Measurements from ENCODE around the gene TTC39C.

DNA sequence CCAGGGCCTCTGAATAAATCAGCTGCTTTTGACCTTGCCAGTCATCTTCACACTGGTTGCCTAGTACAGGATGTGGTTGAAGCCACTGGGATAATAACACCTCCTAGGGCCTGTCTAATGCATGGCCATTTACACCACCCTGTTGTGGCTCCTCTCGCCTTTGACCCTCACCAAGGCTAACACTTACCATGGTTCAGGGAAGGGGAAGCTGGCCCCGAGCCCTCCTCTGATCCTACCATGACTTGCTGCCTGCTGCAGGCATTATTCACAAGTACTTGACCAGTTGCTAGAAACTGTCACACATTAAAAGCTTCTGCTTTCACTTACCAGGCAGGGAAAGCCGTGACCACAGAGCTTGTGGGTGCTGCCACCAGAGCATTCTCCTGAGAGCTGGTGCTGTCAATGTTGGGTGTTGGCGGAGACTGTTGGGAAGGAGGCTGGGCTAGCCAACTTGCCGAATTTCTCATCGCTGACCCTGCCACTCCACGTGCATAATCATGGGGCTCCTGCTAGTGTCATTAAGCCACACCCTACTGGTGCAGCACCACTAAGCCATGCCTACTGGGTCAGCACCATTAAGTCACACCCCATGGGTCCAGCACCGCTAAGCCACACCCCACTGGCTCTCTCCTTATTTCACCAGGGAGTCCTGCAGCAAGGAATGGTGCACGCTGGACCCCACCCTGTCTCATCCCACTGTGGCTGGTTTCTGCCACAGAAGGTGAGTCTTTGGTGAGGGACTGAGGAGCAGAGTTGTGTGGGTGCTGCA is 47.0 kb upstream of the TTC39C start:
- TF ChIP-seq, protein P1, sequence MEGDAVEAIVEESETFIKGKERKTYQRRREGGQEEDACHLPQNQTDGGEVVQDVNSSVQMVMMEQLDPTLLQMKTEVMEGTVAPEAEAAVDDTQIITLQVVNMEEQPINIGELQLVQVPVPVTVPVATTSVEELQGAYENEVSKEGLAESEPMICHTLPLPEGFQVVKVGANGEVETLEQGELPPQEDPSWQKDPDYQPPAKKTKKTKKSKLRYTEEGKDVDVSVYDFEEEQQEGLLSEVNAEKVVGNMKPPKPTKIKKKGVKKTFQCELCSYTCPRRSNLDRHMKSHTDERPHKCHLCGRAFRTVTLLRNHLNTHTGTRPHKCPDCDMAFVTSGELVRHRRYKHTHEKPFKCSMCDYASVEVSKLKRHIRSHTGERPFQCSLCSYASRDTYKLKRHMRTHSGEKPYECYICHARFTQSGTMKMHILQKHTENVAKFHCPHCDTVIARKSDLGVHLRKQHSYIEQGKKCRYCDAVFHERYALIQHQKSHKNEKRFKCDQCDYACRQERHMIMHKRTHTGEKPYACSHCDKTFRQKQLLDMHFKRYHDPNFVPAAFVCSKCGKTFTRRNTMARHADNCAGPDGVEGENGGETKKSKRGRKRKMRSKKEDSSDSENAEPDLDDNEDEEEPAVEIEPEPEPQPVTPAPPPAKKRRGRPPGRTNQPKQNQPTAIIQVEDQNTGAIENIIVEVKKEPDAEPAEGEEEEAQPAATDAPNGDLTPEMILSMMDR (IDR thresholded peaks at IDR 0.05): no peak
- TF ChIP-seq POLR2AphosphoS5 (IDR thresholded peaks at IDR 0.05; ENCODE audit: low read depth, low read length) (no peak), TCF7L2 (IDR thresholded peaks at IDR 0.05; ENCODE audit: low read depth, low read length) (no peak)
- TF ChIP-seq, protein P2, sequence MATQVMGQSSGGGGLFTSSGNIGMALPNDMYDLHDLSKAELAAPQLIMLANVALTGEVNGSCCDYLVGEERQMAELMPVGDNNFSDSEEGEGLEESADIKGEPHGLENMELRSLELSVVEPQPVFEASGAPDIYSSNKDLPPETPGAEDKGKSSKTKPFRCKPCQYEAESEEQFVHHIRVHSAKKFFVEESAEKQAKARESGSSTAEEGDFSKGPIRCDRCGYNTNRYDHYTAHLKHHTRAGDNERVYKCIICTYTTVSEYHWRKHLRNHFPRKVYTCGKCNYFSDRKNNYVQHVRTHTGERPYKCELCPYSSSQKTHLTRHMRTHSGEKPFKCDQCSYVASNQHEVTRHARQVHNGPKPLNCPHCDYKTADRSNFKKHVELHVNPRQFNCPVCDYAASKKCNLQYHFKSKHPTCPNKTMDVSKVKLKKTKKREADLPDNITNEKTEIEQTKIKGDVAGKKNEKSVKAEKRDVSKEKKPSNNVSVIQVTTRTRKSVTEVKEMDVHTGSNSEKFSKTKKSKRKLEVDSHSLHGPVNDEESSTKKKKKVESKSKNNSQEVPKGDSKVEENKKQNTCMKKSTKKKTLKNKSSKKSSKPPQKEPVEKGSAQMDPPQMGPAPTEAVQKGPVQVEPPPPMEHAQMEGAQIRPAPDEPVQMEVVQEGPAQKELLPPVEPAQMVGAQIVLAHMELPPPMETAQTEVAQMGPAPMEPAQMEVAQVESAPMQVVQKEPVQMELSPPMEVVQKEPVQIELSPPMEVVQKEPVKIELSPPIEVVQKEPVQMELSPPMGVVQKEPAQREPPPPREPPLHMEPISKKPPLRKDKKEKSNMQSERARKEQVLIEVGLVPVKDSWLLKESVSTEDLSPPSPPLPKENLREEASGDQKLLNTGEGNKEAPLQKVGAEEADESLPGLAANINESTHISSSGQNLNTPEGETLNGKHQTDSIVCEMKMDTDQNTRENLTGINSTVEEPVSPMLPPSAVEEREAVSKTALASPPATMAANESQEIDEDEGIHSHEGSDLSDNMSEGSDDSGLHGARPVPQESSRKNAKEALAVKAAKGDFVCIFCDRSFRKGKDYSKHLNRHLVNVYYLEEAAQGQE (IDR thresholded peaks at IDR 0.05; ENCODE audit: insufficient read depth in 1 of 2, low read depth in 2 of 2, low read length in 1 of 2): no peak

Data from Panc1 (cell line).